Measurements from ENCODE around the gene PLXDC1.

The PLXDC1 gene

GRCh38 chr17:39151150-39151942 lies at the start of gene PLXDC1:
Gene PLXDC1, minus strand, starts transcription at chr17:39151637. Its CDS starts 200 bp downstream, at chr17:39151437.
- no peak for DNase-seq

- no peak for DNase-seq
These were observed 49.6 kb upstream of the PLXDC1 start for GRCh38 chr17:39200957-39201510.

- DNase-seq: peak; percentile 59
These were observed 48.8 kb upstream of the PLXDC1 start, which contains the start of gene RPL19 for GRCh38 chr17:39200070-39200879. Gene RPL19, plus strand, starts transcription at chr17:39200283. Its CDS starts 62 bp downstream, at chr17:39200345.

GRCh38 chr17:39199820-39200069 lies 48.3 kb upstream of the PLXDC1 start:
- peak; percentile 85 for DNase-seq

GRCh38 chr17:39198186-39198566 lies 46.7 kb upstream of the PLXDC1 start:
- DNase-seq: no peak

GRCh38 chr17:39197380-39198185 lies 46.1 kb upstream of the PLXDC1 start, which contains the start of gene CACNB1:
Gene CACNB1, minus strand, starts transcription at chr17:39197669. Its CDS starts 174 bp downstream, at chr17:39197495.
- peak; percentile 62 for DNase-seq

GRCh38 chr17:39196808-39197291 lies 45.4 kb upstream of the PLXDC1 start:
- no peak for DNase-seq

GRCh38 chr17:39196241-39196807 lies 44.9 kb upstream of the PLXDC1 start:
- DNase-seq: no peak

- DNase-seq: no peak
These were observed 44.2 kb upstream of the PLXDC1 start for GRCh38 chr17:39195568-39196160.

GRCh38 chr17:39194985-39195524 lies 43.6 kb upstream of the PLXDC1 start:
- DNase-seq: no peak

GRCh38 chr17:39194089-39194984 lies 42.9 kb upstream of the PLXDC1 start:
- no peak for DNase-seq

GRCh38 chr17:39193346-39193745 lies 41.9 kb upstream of the PLXDC1 start:
- DNase-seq: no peak

- DNase-seq: no peak
These were observed 41.5 kb upstream of the PLXDC1 start for GRCh38 chr17:39192901-39193300.

- no peak for DNase-seq
These were observed 40.5 kb upstream of the PLXDC1 start for GRCh38 chr17:39191750-39192510.

- no peak for DNase-seq
These were observed 35.9 kb upstream of the PLXDC1 start for GRCh38 chr17:39187152-39187830.

GRCh38 chr17:39186481-39187002 lies 35.1 kb upstream of the PLXDC1 start:
- no peak for DNase-seq

GRCh38 chr17:39183720-39184119 lies 32.3 kb upstream of the PLXDC1 start:
- DNase-seq: no peak

GRCh38 chr17:39183045-39183444 lies 31.6 kb upstream of the PLXDC1 start:
- no peak for DNase-seq

- no peak for DNase-seq
These were observed 29.9 kb upstream of the PLXDC1 start for GRCh38 chr17:39181303-39181702.

All from GDM1 (cell line).